Heart left ventricle (tissue), 13 donors: Measurements from ENCODE around the gene CCN2.

ENCODE experiments used
- POLR2A ChIP-seq, 2 donors: fragments of 450-650 bp; IDR thresholded peaks; one replicate each; pipeline ENCODE4 v1.6.1; 2017; ENCODE audit warnings: antibody characterized with exemption in 2 of 2, mild to moderate bottlenecking in 2 of 2, moderate library complexity in 2 of 2
- TF ChIP-seq, protein P1 (sequence below), 12 donors: fragments of 200-600 bp; sonication (generic) in 4 of 12; IDR thresholded peaks; one replicate each; pipeline versions ENCODE4 v1.5.0 to v1.8.0; 2018 to 2022; ENCODE audit warnings: antibody characterized with exemption in 12 of 12, mild to moderate bottlenecking in 5 of 12
- donor health status: ischemic (EF 13 %, LVEDD 7.1; RV severe dilation, severe dysfunction).
- donor health status: DM: no; HTN: yes; CAD: no.
- donor health status: DM: no; HTN: no; CAD: no.
- donor health status: ischemic (EF 25% LVEDD 6.9; RV normal size, moderate dysfunction).
- donor health status: ischemic (EF 25% LVEDD 5.7; RV mildly dilated, moderate dysfunction).
- donor health status: ischemic (EF 35%, LVEDD 5.7; RV mildly dilated, moderate dysfunction).
- donor health status: nonischemic (EF 11% LVEDD 7.7; RV severe dilation, severe dysfunction).
- donor health status: DM: yes; HTN: yes; CAD: no.
- donor health status: PGD.
- donor health status: ischemic (EF 29% LVEDD 5.4; RV normal size, mild dysfunction).
- donor health status: nonischemic (EF 23%, LVEDD 6.1; RV moderate dilation, normal function).

DNA sequence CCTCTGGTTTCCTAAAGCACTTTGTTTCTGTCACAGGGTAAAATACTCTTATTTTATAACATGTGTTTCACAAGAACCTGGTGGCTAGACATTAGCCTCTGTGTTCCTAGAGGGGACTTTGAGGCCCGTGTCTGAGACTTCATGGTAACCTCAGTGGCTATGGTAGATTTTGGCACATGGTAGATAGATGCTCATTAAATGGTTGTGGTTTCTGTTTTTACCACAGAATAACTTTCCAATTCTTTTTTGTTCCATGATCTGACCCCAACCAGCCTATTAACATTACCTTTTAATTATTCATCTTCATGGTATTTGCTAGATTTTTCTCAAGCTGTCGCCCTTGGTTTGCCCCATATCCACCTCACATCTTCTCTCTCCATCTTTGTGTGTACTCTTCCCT lies 34.3 kb downstream of the CCN2 start:
- no peak for TF ChIP-seq POLR2A (IDR thresholded peaks at IDR 0.05)
- TF ChIP-seq, protein P1, sequence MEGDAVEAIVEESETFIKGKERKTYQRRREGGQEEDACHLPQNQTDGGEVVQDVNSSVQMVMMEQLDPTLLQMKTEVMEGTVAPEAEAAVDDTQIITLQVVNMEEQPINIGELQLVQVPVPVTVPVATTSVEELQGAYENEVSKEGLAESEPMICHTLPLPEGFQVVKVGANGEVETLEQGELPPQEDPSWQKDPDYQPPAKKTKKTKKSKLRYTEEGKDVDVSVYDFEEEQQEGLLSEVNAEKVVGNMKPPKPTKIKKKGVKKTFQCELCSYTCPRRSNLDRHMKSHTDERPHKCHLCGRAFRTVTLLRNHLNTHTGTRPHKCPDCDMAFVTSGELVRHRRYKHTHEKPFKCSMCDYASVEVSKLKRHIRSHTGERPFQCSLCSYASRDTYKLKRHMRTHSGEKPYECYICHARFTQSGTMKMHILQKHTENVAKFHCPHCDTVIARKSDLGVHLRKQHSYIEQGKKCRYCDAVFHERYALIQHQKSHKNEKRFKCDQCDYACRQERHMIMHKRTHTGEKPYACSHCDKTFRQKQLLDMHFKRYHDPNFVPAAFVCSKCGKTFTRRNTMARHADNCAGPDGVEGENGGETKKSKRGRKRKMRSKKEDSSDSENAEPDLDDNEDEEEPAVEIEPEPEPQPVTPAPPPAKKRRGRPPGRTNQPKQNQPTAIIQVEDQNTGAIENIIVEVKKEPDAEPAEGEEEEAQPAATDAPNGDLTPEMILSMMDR (IDR thresholded peaks at IDR 0.05): no peak
